Stimulated activated naive CD4-positive, alpha-beta T cell treated with Interleukin-2 at 50 U/mL for 16 hours (primary cell): ENCODE results near the gene NIF3L1.

Source experiments
- DNase-seq: peaks from one replicate; lab custom pipeline; 2025; lab: John Stamatoyannopoulos, UW

Gene NIF3L1, protein sequence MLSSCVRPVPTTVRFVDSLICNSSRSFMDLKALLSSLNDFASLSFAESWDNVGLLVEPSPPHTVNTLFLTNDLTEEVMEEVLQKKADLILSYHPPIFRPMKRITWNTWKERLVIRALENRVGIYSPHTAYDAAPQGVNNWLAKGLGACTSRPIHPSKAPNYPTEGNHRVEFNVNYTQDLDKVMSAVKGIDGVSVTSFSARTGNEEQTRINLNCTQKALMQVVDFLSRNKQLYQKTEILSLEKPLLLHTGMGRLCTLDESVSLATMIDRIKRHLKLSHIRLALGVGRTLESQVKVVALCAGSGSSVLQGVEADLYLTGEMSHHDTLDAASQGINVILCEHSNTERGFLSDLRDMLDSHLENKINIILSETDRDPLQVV

DNA sequence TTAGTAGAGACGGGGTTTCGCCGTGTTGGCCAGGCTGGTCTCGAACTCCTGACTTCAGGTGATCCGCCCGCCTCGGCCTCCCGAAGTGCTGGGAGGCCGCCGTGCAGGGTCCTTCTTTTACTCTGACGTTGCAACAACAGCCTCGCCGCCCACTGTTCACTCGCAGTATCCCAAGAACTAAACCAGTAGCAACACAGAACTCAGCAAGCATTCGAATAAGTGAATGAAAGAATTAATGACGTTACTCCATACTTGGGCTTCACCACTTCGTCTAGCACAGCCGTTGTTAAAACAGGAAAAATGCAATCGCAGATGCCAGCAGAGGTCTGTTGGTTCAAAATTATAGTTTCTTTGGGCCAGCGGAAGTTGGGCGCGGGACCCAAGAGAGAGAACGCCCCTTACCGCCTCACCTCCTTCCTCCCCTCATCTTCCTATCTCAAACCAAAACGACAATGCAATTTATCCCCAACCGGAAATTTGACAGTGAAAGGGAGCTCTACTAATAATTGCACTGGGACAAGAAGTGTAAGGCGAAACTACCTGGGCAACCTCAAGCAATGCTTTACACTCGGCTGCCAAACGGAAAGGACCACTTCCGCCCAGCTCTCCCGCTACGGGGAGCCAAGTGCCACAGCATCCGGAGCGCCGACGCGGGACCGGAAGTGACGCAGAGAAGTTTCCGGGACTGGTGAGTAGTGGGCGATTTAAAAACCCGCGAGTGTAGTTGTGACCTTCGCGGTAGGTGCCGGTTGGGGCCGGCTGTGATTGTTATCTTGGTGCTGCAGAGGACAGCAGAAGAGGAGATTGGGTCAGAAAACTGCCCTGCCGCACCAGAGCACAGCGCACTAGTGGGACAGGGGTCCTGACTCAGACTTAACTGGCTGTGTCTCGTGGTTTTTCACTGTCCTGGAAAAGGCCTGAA lies at the start of gene NIF3L1, which contains the start of gene PPIL3:
Gene NIF3L1, plus strand, starts transcription at position 668 of the 922 bp plus-strand sequence. CDS start 2,573 bp downstream, outside the sequence.
Gene PPIL3, minus strand, starts transcription at position 374 of the 922 bp plus-strand sequence. CDS start 1,462 bp downstream, outside the sequence.
- peak; percentile 96 for DNase-seq

DNA sequence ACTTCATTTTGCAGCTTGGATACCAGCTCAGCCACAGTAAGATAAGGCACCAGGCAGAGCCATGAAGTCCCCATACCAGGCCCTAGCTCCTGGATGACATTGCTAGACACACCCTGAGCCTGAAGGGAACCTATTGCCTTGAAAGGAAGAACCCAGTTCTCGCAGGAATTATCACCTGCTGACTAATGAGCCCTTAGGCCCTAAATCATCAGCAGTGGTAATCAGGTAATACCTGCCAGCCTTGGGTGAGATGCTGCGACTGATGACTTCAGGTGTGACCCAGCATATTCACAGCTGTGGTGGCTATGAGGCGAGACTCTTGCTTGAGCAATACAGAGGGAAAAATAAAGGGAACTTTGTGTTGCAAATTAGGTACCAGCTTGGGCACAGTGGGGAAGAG lies 49.7 kb upstream of the NIF3L1 start:
- DNase-seq, result no peak

DNA sequence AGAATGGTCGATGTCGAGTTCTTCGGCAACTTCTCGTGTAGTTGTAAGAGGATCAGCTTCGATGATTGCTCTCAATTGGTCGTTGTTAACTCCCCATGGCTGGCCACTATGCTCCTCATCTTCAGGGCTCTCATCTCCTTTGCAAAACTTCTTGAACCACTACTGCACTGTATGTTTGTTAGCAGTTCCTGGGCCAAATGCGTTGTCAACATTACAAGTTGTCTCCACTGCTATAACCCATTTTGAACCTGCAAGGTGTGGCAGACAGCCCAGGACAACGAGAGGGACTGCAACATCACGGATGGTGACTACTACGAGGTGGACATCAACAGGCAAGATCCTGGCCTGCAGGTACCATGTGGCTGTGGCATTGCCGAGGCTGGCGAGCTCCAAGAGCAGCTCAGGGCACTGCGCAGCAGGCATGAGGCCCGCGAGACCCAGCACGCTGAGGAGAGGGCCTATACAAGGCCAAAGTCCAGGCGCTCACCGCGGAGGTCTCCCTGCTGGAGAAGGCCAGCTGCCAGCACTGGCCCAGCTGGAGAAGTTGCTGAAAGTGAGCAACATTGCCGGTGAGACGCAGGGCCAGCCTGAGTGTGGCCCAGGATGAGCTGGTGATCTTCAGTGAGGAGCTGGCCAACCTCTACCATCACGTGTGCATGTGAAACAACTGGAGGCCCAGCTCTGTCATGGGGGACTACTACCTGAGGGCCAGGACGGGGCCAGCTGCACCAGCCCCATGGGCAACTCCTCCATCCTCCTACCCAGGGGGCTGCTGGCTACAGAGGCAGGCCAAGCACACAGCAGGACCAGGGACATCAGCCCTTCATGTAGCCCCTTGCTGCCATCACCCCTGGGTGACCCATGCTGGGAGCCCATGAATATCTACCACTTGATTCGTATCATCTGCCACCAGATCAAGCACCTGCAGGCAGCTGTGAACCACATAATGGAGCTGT lies 44.9 kb upstream of the NIF3L1 start:
- DNase-seq, result no peak

DNA sequence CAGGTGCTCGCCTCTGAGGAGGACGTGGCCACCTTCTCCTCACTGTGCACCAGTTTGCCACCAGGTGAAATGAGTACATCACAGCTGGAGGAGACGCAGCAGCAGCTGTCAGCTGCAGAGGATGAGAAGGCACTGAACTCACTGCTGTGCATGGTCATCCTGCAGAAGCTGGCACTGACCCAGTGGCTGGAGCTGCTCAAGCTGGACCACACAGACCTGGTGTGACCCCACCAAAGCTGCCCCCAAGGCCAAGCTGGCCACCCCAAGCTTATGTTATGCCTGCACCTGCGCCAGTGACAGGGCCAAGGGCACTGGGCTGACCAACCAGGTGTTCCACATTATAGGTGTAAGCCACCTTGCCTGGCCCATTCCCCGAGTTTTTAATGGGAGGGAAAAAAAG lies 44.0 kb upstream of the NIF3L1 start:
- DNase-seq, result no peak

DNA sequence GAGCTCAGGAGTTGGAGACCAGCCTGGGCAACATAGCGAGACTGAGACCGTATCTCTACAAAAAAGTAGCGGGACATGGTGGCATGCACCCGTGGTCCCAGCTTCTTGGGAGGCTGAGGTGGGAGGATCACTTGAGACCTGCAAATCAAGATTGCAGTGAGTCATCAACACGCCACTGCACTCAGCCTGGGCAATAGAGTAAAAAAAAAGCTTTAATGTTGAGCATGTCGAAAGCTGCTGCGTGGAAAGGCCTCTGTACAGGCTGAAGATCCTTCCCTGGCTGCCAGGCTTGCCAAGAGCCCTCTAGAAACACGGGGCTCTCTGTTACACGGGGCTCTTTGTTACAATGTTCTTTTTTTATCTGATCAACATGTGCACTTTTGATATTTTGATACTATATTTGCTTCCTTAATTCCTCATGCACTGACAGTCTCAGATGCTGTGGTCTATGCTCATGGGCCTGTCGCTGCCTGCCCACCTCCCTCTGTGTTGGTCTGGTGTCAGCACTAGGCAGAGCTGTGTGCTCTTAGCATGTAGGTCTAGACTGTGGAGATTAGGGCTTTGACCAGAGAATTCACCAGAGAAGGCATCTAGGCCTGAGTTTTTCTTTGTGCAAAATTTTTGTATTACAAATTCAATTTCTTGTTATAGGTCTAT lies 43.4 kb upstream of the NIF3L1 start:
- no peak for DNase-seq

DNA sequence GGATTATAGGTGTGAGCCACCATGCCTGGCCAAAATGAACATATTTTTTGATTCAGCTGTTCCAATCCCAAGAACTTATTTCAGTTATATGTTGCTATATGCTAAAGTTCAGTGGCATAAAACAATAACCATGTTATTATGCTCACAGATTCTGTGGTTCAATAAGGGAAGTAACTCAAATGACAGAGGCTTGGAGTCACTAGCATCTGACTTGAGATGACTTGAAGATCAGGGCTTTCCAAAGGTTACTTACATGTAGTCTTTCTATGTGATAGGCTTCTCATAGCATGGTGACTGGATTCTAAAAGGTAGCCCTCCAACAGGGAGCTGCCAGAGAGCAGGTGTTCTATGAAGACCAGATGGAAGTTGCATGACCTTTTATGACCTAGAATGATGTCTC lies 41.9 kb upstream of the NIF3L1 start:
- no peak for DNase-seq

DNA sequence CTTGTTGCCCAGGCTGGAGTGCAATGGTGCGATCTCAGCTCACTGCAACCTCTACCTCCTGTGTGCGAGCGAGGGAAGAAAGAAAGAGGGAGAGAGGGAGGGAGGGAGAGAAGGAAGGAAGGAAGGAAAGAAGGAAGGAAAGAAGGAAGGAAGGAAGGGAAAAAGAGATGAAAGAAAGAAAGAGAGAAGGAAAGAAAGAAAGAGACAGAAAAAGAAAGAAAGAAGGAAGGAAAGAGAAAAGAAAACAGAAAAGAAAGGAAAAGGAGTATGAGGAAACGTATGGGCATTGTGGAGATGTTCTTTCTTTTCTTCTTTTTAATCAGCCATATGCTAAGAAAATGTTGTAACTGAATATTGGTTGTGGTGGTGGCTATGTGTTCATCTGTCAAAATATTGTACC lies 41.2 kb upstream of the NIF3L1 start:
- DNase-seq, result no peak

DNA sequence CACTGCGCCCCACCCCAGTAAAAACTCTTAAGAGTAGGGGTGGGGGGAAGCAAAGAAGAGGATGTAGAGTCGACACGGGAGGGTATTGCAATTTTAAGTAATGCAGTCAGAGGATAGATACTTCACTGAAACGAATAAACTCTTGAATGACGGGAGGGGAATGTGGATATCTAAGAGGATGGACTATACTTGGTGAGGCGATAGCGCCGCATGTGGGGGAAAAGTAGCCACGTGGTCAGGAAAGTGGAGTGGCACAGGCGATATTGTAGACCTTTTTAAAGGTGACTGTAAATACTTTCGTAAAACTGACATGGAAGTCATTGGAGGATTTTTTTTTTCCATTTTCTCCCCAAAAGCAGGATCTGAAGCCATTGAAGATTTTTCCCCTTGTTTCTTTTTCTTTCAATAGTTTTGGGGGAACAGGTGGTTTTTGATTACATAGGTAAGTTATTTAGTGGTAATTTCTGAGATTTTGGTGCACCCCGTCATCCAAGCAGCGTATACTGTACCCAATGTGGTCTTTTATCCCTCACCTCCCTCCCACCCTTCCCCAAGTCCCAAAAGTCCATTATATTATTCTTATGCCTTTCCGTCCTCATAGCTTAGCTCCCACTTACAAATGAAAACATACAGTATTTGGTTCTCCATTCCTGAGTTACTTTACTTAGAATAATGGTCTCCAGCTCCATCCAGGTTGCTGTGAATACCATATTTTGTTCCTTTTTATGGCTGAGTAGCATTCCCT lies 38.5 kb upstream of the NIF3L1 start:
- DNase-seq, result no peak

DNA sequence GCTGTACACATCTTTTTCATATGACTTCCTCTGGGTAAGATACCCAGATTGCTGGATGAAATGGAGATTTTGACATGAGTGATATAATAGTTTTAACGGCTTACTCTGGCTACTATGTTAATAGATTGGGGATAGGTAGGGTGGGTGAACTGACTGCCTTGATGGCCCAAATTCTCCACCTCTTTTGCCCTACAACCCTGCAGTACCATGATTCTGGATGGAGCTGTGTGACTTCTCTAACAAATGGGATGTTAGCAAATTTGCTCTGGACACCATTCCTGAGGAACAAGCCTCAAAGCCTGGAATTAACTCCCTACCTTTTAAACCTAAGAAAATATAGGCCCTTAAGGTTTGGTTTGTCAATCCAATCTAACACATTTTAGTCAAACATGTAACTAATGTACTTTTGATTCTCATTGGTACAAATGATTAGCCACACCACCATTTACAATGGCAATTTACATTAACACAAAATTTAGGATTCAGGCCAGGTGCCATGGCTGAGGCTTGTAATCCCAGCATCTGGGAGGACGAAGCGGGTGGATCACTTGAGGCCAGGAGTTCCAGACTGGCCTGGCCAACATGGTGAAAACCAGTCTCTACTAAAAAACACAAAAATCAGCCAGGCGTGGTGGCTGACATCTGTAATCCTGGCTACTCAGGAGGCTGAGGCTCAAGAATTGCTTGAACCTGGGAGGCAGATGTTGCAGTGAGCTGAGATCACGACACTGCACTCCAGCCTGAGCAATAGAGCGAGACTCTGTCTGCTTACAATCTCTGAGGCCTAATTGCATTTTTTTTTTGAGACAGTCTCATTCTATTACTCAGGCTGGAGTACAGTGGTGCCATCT lies 37.5 kb upstream of the NIF3L1 start:
- DNase-seq, result no peak

DNA sequence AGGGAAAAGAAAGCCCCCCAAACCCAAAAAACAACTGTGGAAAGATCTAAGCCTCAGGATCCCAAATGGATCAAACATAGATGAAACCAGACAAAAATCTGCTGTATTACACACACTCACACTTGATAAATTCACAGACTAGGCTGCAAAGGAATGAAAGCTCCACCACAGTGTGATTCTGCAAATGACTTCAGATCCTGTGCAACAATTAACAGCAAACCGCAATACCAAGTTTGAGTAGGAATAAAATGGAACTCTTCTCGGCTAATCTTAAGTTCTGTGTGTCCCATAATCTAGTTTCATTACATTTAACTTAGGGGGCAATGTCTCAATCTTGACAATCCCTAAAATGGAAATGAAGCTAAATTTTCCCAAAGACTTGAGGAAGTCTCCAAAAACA lies 36.6 kb upstream of the NIF3L1 start:
- no peak for DNase-seq

DNA sequence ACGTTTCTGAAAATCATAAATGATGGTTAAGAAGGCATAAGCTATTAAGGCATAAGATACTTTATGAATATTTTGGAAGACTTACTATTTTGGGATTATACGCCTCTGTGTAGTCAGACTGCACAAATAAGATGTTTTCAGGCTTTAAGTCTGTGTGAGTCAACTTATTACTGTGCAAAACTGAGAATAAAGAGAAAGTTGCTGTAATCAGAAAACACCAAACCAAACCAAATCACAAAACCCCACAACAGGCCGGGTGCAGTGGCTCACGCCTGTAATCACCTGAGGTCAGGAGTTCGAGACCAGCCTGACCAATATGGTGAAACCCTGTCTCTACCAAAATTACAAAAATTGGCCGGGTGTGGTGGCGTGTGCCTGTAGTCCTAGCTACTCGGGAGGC lies 32.4 kb upstream of the NIF3L1 start:
- DNase-seq, result no peak

DNA sequence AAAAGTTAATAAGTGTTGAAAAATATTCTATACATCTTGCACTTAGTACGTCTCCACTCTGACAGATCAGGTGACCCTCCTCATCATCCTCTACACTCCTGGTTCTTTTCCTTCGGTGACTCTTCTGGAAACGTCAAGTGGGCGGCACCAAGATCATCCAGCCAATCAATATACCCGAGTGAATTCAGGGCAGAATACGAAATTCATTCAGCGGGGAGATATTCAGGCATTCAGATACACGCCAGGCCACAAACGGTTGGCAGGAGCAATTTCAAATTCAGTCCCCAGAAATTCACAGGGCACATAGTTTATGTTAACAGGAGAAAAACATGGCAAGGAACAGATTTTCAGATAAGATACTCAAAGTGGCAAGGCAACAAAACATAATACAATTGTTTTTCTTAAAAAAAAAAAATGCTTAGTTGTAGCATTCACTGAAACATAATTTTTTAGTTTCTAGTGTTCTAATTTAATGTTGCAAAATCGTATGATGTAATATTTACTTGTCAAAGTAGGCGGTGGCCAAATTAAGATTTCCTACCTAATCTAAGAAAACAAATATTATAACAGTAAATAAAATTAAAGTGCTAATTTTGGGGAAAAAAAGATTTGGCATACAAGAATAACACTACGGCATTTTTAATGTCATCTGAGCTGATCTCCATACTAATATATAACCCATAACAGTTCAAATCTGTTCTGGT lies 28.9 kb upstream of the NIF3L1 start:
- DNase-seq, result peak; percentile 5

DNA sequence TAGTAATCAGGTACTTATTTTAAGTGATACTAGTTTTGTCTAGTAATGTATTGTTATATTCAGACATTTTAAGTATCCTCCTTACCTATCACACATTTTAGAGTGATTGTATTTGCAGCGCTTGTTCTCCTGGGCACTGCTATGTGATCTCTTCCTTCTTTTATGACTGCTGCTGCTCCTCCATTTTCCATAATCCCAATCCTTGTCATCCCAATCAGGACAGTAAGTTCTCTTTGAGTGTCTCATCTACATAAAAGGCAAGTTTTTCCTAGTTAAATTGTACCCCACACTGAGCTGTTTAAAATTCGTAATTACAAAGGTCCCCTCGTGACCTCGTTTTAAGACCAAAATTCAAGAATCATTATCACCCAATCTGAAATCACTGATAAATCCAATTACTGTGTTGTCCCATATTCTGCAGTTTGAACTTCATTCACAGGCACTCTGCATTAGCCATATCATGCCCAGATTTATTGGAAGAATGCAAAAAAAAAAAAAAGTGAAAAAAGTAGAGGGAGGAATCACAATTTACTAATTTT lies 27.5 kb upstream of the NIF3L1 start:
- DNase-seq, result no peak

DNA sequence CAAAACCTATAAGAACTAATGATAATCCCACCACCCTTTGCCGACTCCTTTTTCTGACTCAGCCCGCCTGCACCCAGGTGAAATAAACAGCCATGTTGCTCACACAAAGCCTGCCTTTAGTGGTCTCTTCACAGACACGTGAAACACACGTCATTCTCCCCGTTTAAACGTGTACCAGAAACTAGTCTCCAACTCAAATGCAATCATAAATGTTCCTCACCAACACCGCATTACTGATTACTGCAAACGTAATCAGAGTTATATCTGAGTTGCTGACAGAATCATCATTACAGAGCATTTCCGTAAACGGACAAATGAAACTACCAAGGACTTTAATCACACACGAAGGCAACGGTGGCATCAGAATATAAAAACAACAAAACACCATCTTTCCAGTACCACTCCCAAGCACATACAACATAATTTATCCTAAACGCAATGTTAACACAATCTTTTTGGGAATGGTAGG lies 26.6 kb upstream of the NIF3L1 start:
- peak; percentile 59 for DNase-seq

DNA sequence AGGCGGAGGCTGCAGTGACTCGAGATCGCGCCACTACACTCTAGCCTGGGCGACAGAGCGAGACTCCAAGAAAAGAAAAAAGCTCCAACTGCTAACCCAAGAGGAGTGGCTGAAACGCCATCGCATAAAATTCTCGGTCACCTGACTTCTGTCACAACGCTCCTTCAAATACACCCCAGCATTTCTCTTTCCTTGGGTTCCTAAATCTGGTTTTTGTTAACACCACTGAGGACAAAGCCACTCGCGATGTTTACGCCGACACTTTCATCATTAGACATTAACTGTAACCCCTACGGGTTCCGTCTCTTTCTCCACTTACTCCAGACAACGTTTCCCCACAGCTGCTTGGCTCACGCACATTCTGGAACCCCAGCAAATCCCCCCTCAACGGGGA lies 25.4 kb upstream of the NIF3L1 start:
- DNase-seq, result peak; percentile 33

DNA sequence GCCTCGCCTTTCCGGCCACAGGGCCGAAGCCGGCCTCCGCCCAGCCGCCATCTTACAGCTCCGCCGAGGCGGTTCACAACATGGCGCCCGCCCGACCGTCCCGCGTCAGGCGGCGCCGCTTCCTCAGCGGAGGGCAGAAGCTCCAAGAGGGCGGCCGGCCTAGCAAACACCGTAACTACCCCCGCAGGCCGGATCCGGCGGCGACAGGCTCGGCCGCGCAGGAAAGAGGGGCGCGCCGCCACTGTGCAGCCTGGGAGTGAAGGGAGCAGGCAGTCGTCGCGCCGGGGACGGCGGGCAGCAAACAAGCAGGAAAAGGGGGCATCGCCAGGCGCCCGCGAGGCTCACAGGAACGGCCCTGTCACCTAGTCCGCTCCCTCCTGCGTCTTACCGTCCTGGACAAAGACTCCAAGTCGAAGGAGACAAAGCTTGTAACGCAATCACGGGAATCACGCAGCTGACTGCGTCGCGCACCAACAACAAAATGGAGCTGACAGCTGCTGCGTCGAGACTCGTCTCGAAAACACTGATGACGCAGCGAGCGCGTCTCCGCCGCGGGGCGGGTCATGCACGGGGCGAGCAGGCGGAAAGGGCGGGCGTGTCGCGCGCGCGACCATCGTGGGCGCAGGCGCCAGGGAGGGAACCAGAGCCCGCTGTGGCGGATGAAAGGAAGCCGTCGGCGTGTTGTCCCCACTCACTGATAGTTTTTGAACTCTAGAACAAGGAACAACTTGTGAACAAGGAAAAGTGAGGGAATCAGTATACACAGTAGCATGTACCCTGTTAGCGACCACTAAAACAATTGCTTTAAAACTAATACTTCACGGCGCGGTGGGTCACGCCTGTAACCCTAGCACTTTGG lies 24.8 kb upstream of the NIF3L1 start, which contains the start of gene CLK1:
Gene CLK1, minus strand, starts transcription at position 483 of the 859 bp plus-strand sequence. CDS start 2,796 bp downstream, outside the sequence.
- DNase-seq, result peak; percentile 94

DNA sequence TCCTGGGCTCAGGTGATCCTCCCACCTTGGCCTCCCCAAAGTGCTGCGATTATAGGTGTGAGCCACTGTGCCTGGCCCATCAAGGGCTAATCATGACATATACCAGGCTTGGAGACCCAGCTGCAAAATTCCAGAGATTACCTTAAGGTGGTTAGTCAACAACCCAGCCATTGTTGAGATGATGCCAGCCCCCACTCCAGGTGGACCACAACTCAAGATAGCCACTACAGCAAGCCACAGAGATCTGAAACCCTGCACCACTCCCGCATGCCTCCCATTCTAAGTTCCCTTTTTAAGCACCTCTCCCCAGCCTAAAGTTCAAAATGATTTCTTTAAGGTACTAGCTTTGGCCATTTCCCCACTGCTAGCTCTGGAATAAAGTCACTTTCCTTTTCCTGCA lies 20.2 kb upstream of the NIF3L1 start:
- DNase-seq, result no peak
